ENCODE results near the gene TFAP2E.
A peak's percentile ranks its signal among the peaks of the same experiment; 100 is the strongest.

Gene TFAP2E

DNA sequence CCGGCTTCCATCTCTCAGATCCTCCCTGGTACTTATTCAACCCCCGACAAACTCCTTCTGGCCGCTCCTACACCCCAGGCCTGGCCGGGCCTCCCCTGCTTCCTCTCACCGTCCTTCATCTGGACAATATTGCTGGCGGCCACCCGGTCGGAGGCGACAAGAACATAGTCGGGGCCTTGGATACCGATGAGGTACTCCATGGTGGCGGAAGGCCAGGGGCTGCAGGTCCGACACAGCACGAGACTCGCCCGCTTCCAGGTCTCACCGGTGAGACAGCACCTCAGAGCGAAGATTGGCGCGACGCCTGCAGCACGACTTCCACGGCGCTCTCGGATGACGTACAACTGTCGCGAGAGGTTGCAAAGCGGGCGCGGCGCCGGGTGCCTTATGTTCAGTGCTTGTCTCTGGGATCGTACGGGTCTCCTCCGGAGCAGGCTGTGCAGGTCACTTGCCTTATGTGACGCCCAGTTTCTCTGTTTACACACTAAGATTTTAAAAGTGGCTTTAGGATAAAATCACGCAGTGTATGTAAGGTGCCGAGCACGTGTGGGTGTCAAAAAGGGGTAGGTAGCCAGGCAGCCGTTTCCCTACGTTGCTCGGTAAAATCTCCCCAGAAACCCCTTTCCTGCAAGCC lies 68.2 kb downstream of the TFAP2E start, which contains the start of gene PSMB2:
Gene PSMB2, minus strand, starts transcription at position 294 of the 634 bp plus-strand sequence. Its CDS starts 94 bp downstream, at position 200.
- TF ChIP-seq, protein P1, sequence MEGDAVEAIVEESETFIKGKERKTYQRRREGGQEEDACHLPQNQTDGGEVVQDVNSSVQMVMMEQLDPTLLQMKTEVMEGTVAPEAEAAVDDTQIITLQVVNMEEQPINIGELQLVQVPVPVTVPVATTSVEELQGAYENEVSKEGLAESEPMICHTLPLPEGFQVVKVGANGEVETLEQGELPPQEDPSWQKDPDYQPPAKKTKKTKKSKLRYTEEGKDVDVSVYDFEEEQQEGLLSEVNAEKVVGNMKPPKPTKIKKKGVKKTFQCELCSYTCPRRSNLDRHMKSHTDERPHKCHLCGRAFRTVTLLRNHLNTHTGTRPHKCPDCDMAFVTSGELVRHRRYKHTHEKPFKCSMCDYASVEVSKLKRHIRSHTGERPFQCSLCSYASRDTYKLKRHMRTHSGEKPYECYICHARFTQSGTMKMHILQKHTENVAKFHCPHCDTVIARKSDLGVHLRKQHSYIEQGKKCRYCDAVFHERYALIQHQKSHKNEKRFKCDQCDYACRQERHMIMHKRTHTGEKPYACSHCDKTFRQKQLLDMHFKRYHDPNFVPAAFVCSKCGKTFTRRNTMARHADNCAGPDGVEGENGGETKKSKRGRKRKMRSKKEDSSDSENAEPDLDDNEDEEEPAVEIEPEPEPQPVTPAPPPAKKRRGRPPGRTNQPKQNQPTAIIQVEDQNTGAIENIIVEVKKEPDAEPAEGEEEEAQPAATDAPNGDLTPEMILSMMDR (IDR thresholded peaks at IDR 0.05; ENCODE audit: insufficient read depth, low read depth, low read length, missing control alignments), result no peak
- H3K4me3 ChIP-seq (ENCODE audit: low read length), result peak within 1 kb of the TSS; percentile 96
- DNase-seq (ENCODE audit: low read depth), result peak; percentile 98

DNA sequence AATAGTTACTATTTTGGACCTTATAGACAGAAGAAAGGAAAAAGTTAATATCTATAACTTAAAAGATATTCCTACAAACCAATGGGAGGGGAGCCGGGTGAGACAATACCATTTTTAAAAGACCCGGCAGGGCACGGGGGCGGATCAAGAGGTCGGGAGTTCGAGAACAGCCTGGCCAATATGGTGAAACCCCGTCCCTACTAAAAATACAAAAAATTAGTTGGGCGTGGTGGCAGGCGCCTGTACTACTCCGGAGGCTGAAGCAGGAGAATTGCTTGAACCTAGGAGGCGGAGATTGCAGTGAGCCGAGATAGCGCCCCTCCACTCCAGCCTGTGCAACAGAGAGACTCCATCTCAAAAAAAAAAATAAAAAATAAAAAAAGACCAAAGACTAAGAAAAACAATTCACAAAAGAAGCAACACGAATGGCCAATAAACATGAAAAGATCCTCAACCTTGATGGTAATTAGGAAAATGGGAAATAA lies 69.4 kb downstream of the TFAP2E start:
- TF ChIP-seq, protein P1 (IDR thresholded peaks at IDR 0.05; ENCODE audit: insufficient read depth, low read depth, low read length, missing control alignments), result no peak
- DNase-seq (ENCODE audit: low read depth), result no peak
- H3K4me3 ChIP-seq (ENCODE audit: low read length), result peak overlapping the region; percentile 96

DNA sequence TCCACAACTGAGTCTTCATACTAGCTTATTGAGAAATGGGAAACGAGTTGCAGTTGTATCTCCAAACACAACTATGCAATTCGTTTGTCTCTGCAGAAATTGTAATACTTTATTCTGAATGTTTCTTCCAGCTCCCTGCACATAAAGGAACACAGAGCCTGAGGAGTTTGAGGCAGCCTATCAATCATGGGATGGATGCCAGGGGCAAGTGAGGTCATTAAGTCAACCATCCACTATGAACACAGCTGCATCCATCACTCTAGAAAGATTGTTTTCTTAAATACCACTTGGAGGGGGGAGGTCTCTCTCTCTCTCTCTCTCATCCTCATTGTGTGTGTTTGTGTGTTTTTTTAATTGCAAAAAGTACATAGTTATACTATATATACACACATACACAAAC lies 71.1 kb downstream of the TFAP2E start:
- TF ChIP-seq, protein P1 (IDR thresholded peaks at IDR 0.05; ENCODE audit: insufficient read depth, low read depth, low read length, missing control alignments), result no peak
- H3K4me3 ChIP-seq (ENCODE audit: low read length), result no peak overlapping the region
- DNase-seq (ENCODE audit: low read depth), result no peak
